ENCODE measurements around the gene PARP14.

The PARP14 gene

GRCh38 chr3:122697952-122698620 is 17.4 kb downstream of the PARP14 start:
- CTCF ChIA-PET, result no interaction called here
- no peak for TF ChIP-seq YY2 (tag by site-specific recombination; IDR thresholded peaks at IDR 0.05)
- no peak for TF ChIP-seq ZNF677 (tag by site-specific recombination; IDR thresholded peaks at IDR 0.05)
- POLR2A ChIA-PET, result no interaction called here
- Histone ChIP-seq H3K9me3 (ENCODE audit: control insufficient read depth, insufficient read depth, low read depth, low read length) (no peaks in the 10 kb centered on the region), H3K36me3 (ENCODE audit: control insufficient read depth in 2 of 2, insufficient read depth in 1 of 2, low read length in 2 of 2) (no peaks in the 10 kb centered on the region), H3K27ac (ENCODE audit: extremely low read depth, low read depth, low read length) (no peak overlapping the region), H3K4me3 (ENCODE audit: low read depth, low read length) (no peak overlapping the region), H3K4me1 (ENCODE audit: control insufficient read depth, insufficient read depth, low read length) (no peaks in the 10 kb centered on the region)

DNA sequence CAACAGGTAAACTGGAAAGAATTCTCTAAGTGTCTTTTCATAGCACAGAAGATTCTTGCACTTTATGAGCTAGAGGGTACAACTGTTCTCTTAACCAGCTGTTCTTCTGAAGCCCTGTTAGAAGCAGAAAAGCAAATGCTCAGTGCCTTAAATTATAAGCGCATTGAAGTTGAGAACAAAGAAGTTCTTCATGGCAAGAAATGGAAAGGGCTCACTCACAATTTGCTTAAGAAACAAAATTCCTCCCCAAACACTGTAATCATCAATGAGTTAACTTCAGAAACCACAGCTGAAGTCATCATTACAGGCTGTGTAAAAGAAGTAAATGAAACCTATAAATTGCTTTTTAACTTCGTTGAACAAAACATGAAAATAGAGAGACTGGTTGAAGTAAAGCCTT is 19.6 kb downstream of the PARP14 start:
- TF ChIP-seq KLF7 (tag by site-specific recombination; IDR thresholded peaks at IDR 0.05; ENCODE audit: borderline replicate concordance), result no peak
- no peak for TF ChIP-seq TCF7L2 (IDR thresholded peaks at IDR 0.05; ENCODE audit: borderline replicate concordance, low read depth, low read length)
- TF ChIP-seq ZNF514 (tag by site-specific recombination; IDR thresholded peaks at IDR 0.05), result no peak
- TF ChIP-seq, protein P1, sequence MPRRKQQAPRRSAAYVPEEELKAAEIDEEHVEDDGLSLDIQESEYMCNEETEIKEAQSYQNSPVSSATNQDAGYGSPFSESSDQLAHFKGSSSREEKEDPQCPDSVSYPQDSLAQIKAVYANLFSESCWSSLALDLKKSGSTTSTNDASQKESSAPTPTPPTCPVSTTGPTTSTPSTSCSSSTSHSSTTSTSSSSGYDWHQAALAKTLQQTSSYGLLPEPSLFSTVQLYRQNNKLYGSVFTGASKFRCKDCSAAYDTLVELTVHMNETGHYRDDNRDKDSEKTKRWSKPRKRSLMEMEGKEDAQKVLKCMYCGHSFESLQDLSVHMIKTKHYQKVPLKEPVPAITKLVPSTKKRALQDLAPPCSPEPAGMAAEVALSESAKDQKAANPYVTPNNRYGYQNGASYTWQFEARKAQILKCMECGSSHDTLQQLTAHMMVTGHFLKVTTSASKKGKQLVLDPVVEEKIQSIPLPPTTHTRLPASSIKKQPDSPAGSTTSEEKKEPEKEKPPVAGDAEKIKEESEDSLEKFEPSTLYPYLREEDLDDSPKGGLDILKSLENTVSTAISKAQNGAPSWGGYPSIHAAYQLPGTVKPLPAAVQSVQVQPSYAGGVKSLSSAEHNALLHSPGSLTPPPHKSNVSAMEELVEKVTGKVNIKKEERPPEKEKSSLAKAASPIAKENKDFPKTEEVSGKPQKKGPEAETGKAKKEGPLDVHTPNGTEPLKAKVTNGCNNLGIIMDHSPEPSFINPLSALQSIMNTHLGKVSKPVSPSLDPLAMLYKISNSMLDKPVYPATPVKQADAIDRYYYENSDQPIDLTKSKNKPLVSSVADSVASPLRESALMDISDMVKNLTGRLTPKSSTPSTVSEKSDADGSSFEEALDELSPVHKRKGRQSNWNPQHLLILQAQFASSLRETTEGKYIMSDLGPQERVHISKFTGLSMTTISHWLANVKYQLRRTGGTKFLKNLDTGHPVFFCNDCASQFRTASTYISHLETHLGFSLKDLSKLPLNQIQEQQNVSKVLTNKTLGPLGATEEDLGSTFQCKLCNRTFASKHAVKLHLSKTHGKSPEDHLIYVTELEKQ (tag by site-specific recombination; IDR thresholded peaks at IDR 0.05; ENCODE audit: borderline replicate concordance), result no peak
- TF ChIP-seq ZNF549 (tag by site-specific recombination; IDR thresholded peaks at IDR 0.05), result no peak
- TF ChIP-seq, protein P2, sequence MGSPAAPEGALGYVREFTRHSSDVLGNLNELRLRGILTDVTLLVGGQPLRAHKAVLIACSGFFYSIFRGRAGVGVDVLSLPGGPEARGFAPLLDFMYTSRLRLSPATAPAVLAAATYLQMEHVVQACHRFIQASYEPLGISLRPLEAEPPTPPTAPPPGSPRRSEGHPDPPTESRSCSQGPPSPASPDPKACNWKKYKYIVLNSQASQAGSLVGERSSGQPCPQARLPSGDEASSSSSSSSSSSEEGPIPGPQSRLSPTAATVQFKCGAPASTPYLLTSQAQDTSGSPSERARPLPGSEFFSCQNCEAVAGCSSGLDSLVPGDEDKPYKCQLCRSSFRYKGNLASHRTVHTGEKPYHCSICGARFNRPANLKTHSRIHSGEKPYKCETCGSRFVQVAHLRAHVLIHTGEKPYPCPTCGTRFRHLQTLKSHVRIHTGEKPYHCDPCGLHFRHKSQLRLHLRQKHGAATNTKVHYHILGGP (tag by site-specific recombination; IDR thresholded peaks at IDR 0.05), result no peak
- TF ChIP-seq ZNF747 (tag by site-specific recombination; IDR thresholded peaks at IDR 0.05), result no peak
- TF ChIP-seq ZNF623 (tag by site-specific recombination; IDR thresholded peaks at IDR 0.05), result no peak
- TF ChIP-seq, protein P3, sequence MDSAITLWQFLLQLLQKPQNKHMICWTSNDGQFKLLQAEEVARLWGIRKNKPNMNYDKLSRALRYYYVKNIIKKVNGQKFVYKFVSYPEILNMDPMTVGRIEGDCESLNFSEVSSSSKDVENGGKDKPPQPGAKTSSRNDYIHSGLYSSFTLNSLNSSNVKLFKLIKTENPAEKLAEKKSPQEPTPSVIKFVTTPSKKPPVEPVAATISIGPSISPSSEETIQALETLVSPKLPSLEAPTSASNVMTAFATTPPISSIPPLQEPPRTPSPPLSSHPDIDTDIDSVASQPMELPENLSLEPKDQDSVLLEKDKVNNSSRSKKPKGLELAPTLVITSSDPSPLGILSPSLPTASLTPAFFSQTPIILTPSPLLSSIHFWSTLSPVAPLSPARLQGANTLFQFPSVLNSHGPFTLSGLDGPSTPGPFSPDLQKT (IDR thresholded peaks at IDR 0.05; ENCODE audit: borderline replicate concordance, low read depth, low read length), result no peak
- no peak overlapping the region for H3K27ac ChIP-seq (ENCODE audit: extremely low read depth, low read depth, low read length)
- ChIA-PET POLR2A (no interaction called here), CTCF (no interaction called here)
- no peak overlapping the region for H3K4me3 ChIP-seq (ENCODE audit: low read depth, low read length)
- no peaks in the 10 kb centered on the region for H3K9me3 ChIP-seq (ENCODE audit: control insufficient read depth, insufficient read depth, low read depth, low read length)
- no peaks in the 10 kb centered on the region for H3K36me3 ChIP-seq (ENCODE audit: control insufficient read depth in 2 of 2, insufficient read depth in 1 of 2, low read length in 2 of 2)
- no peaks in the 10 kb centered on the region for H3K4me1 ChIP-seq (ENCODE audit: control insufficient read depth, insufficient read depth, low read length)

DNA sequence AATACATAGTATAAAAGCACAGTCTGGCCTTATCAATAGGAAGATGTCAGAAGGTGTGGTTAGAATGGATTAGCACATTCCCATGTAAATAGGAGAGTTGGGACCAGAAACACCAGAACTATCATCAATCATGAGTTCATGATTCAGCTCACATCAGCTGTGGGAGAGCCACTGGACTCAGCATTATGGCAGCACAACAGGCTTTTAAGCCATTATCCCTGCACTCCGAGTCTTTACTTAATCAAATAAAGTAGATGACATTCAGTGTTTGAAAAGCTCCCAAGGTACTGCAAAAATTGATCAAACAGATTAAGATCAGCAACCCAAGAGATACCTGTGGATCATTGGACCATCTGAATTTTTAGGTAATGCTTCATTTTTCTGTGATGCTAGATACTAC is 24.7 kb downstream of the PARP14 start:
- TF ChIP-seq YY2 (tag by site-specific recombination; IDR thresholded peaks at IDR 0.05), result no peak
- no peak for TF ChIP-seq ZNF426 (tag by site-specific recombination; IDR thresholded peaks at IDR 0.05)
- TF ChIP-seq KLF9 (tag by site-specific recombination; IDR thresholded peaks at IDR 0.05; ENCODE audit: low read depth), result no peak
- no peak for TF ChIP-seq ZNF114 (tag by site-specific recombination; IDR thresholded peaks at IDR 0.05)
- TF ChIP-seq ZSCAN16 (tag by site-specific recombination; IDR thresholded peaks at IDR 0.05), result no peak
- no peak for TF ChIP-seq HOXD13 (CRISPR knock-in tag; IDR thresholded peaks at IDR 0.05; ENCODE audit: borderline replicate concordance)
- Histone ChIP-seq H3K4me3 (ENCODE audit: low read depth, low read length) (no peak overlapping the region), H3K36me3 (ENCODE audit: control insufficient read depth in 2 of 2, insufficient read depth in 1 of 2, low read length in 2 of 2) (no peaks in the 10 kb centered on the region), H3K4me1 (ENCODE audit: control insufficient read depth, insufficient read depth, low read length) (no peaks in the 10 kb centered on the region), H3K9me3 (ENCODE audit: control insufficient read depth, insufficient read depth, low read depth, low read length) (no peaks in the 10 kb centered on the region), H3K27ac (ENCODE audit: extremely low read depth, low read depth, low read length) (no peak overlapping the region)
- ChIA-PET POLR2A (no interaction called here), CTCF (interaction anchor here (2.2 kb wide), 1 partner anchor 10 kb away, joined by 4 read pairs; no protein-coding TSS in a partner anchor)
